BJ (cell line): ENCODE measurements around the gene NEK4. TPM values are rescaled to one million over a fixed set of nuclear protein-coding genes. Genes with fewer than 3 reads are reported as not detected.

Experiments
- CTCF ChIA-PET: fragments of 350-600 bp; formaldehyde crosslinking; extraction: SDS; loops from one replicate; lab custom pipeline; 2021; ENCODE audit warnings: antibody characterized with exemption, inconsistent platforms; lab: Yijun Ruan, JAX
- POLR2A ChIA-PET: fragments of 300-600 bp; sonication (Branson Sonifier 250); formaldehyde crosslinking; extraction: SDS; loops from one replicate; lab custom pipeline; 2021; ENCODE audit warnings: antibody characterized with exemption; lab: Charles Lee
- DNase-seq: peaks from one replicate; pipeline ENCODE4 v3.0.0-alpha.2; 2011; ENCODE audit warnings: low read depth
- H3K27me3 ChIP-seq: 2 replicates; pipeline ENCODE4 v1.6.0; 2011; ENCODE audit warnings: low read length; ENCODE audit not compliant: control insufficient read depth, insufficient read depth
- H3K36me3 ChIP-seq: 2 replicates; pipeline ENCODE4 v1.5.1; 2011; ENCODE audit warnings: low read length; ENCODE audit not compliant: control insufficient read depth, insufficient read depth
- H3K4me3 ChIP-seq: 2 replicates; pipeline ENCODE4 v1.5.1; 2011; ENCODE audit warnings: low read depth, mild to moderate bottlenecking, control low read depth, low read length
- polyA plus RNA-seq: library from polyadenylated mRNA; depleted of rRNA; stranded (reverse); fragments of >200 nt; gene quantifications from 2 replicates; pipeline ENCODE4 v1.2.3, GENCODE V29; 2011
- TF ChIP-seq, protein P1 (sequence below): IDR thresholded peaks from 2 replicates; pipeline ENCODE4 v1.5.1; 2011; ENCODE audit warnings: low read depth, mild to moderate bottlenecking, control low read depth, inconsistent platforms, low read length, moderate library complexity; ENCODE audit not compliant: insufficient read depth

NEK4 gene
- polyA plus RNA-seq, 1 experiment = 10.0 TPM

DNA sequence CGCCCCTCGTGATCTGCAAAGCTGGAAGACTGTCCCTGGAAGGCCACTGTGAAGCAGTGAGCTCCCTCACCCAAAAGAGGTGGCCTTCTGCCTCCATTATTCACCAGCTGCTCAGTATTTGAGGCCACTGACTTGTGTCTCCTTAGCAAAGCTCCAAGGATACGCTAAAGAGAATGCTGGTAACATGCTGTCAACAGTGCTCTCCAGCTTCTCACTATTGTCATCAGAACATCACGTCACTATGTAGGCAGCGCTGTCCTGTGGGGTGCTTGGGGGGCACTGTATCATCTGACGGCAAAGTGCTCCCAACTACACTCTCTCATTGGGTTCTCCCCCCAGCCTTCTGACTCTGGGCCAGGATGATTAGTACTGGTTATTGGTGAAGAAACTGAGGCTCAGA lies 45.5 kb upstream of the NEK4 start:
- no peak for DNase-seq
- H3K36me3 ChIP-seq = no peaks in the 10 kb centered on the region
- ChIA-PET POLR2A (no interaction called here), CTCF (interaction anchor here (0.8 kb wide), 1 partner anchor 13 kb away, joined by 3 read pairs; no protein-coding TSS in a partner anchor)
- peaks cover 1% of the 10 kb centered on the region for H3K27me3 ChIP-seq
- no peak overlapping the region for H3K4me3 ChIP-seq
- TF ChIP-seq, protein P1, sequence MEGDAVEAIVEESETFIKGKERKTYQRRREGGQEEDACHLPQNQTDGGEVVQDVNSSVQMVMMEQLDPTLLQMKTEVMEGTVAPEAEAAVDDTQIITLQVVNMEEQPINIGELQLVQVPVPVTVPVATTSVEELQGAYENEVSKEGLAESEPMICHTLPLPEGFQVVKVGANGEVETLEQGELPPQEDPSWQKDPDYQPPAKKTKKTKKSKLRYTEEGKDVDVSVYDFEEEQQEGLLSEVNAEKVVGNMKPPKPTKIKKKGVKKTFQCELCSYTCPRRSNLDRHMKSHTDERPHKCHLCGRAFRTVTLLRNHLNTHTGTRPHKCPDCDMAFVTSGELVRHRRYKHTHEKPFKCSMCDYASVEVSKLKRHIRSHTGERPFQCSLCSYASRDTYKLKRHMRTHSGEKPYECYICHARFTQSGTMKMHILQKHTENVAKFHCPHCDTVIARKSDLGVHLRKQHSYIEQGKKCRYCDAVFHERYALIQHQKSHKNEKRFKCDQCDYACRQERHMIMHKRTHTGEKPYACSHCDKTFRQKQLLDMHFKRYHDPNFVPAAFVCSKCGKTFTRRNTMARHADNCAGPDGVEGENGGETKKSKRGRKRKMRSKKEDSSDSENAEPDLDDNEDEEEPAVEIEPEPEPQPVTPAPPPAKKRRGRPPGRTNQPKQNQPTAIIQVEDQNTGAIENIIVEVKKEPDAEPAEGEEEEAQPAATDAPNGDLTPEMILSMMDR = no peak

DNA sequence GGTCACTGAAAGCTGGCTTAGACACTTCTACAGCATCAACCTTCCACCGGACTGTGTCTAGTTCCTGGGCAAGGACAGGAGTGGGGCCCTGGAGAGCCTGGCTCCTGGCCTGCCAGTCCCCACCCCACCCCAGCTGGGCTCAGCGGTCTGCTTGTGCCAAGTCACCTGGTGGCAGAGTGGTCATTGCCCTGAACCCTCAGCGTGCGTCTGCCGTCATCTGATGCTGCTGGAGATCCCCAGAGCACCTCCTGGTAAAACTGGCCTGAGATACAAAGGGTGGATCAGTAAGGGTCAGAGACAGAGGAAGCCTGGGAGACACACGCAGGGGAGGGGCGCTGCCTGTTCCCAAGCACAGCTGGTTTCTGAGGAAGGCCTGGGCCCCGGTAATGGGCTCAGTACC lies 43.1 kb upstream of the NEK4 start:
- no peaks in the 10 kb centered on the region for H3K36me3 ChIP-seq
- CTCF ChIA-PET = interaction anchor here (0.7 kb wide), 1 partner anchor 19 kb away, joined by 3 read pairs; no protein-coding TSS in a partner anchor
- no peak overlapping the region for H3K4me3 ChIP-seq
- TF ChIP-seq, protein P1 = no peak
- no peak for DNase-seq
- peaks cover 1% of the 10 kb centered on the region for H3K27me3 ChIP-seq
- POLR2A ChIA-PET = no interaction called here

DNA sequence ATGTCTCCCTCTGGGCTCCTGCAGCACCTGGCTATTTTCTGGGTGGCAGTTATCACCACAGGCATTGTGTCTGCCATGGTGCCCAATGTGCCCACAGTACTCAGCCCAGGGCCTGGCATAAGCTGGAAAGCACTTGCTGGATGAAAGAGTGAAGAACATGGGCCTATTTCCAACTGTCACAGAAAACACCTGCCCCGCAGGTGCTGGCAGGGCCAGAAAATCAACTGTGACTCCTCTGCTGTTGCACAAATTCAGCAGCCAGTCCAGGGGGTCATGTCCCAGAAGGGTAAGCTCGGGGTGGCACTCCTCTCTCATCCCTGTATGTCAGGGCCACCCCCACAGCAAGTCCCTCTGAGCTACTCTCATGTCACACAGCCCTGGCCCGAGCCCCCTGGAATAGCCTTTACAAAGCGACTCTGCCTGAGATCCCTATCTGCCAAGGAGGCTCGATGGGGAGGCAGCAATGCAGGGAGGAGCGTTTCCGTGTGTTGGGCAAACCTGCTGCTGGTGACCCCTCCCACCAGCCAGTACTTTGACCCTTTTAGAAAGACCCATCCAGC lies 40.8 kb upstream of the NEK4 start:
- CTCF ChIA-PET = interaction anchor here (0.7 to 2.9 kb wide), 3 partner anchors 10 to 13 kb away, joined by 3 to 9 read pairs (median 3); no protein-coding TSS in a partner anchor
- no peaks in the 10 kb centered on the region for H3K36me3 ChIP-seq
- no peak for DNase-seq
- H3K27me3 ChIP-seq = peaks cover 3% of the 10 kb centered on the region
- no peak overlapping the region for H3K4me3 ChIP-seq
- TF ChIP-seq, protein P1 = no peak
- POLR2A ChIA-PET = no interaction called here

- no peak overlapping the region for H3K4me3 ChIP-seq
- peaks cover 3% of the 10 kb centered on the region for H3K27me3 ChIP-seq
- ChIA-PET CTCF (interaction anchor here (2.9 kb wide), 1 partner anchor 10 kb away, joined by 9 read pairs; no protein-coding TSS in a partner anchor), POLR2A (no interaction called here)
- TF ChIP-seq, protein P1 = no peak
- no peak for DNase-seq
- H3K36me3 ChIP-seq = no peaks in the 10 kb centered on the region
Measured at GRCh38 chr3:52810923-52811322, 40.2 kb upstream of the NEK4 start.

GRCh38 chr3:52809662-52810377 lies 39.1 kb upstream of the NEK4 start:
- ChIA-PET CTCF (interaction anchor here (1.1 to 1.7 kb wide), 3 partner anchors 10 to 11 kb away, joined by 4 to 6 read pairs (median 5); no protein-coding TSS in a partner anchor), POLR2A (no interaction called here)
- peaks cover 3% of the 10 kb centered on the region for H3K27me3 ChIP-seq
- no peak for DNase-seq
- TF ChIP-seq, protein P1 = no peak
- H3K4me3 ChIP-seq = no peak overlapping the region
- H3K36me3 ChIP-seq = no peaks in the 10 kb centered on the region
